MM.1S (cell line): ENCODE results near the gene SAA1.
A peak's percentile ranks its signal among the peaks of the same experiment; 100 is the strongest.

ENCODE experiments used
- DNase-seq: peaks from one replicate; pipeline ENCODE4 v3.0.0-alpha.2; 2015
- H2AFZ ChIP-seq: fragments of 300-600 bp; sonication (generic); 2 replicates; pipeline ENCODE4 v1.6.0; 2016; ENCODE audit warnings: antibody characterized with exemption, low read length
- H3F3A ChIP-seq: fragments of 300-600 bp; sonication (generic); 2 replicates; pipeline ENCODE4 v1.6.1; 2016; ENCODE audit warnings: mild to moderate bottlenecking, antibody characterized with exemption, low read length, moderate library complexity, mixed read lengths; ENCODE audit not compliant: insufficient read depth
- H3K27ac ChIP-seq: fragments of 300-600 bp; sonication (generic); 2 replicates; pipeline ENCODE4 v1.5.1; 2016; ENCODE audit warnings: mild to moderate bottlenecking, low read length
- H3K27me3 ChIP-seq: fragments of 300-600 bp; sonication (generic); replicated peaks from 2 replicates; pipeline ENCODE4 v1.6.0; 2016; ENCODE audit warnings: low read length; ENCODE audit not compliant: insufficient read depth
- H3K36me3 ChIP-seq: fragments of 300-600 bp; sonication (generic); replicated peaks from 2 replicates; pipeline ENCODE4 v1.6.1; 2016; ENCODE audit warnings: mild to moderate bottlenecking, low read length, mixed read lengths; ENCODE audit not compliant: insufficient read depth
- H3K4me1 ChIP-seq: fragments of 300-600 bp; sonication (generic); 2 replicates; pipeline ENCODE4 v1.6.1; 2016; ENCODE audit warnings: low read length, mixed read lengths
- H3K4me2 ChIP-seq: fragments of 300-600 bp; sonication (generic); 2 replicates; pipeline ENCODE4 v1.6.0; 2016; ENCODE audit warnings: low read depth, low read length
- H3K4me3 ChIP-seq: fragments of 300-600 bp; sonication (generic); 2 replicates; pipeline ENCODE4 v1.5.1; 2016; ENCODE audit warnings: low read length, mixed read lengths
- H3K79me2 ChIP-seq: fragments of 300-600 bp; sonication (generic); 2 replicates; pipeline ENCODE4 v1.6.1; 2016; ENCODE audit warnings: mixed run types, low read length, mixed read lengths
- H3K9ac ChIP-seq: fragments of 300-600 bp; sonication (generic); 2 replicates; pipeline ENCODE4 v1.6.1; 2016; ENCODE audit warnings: low read length, mixed read lengths
- H3K9me2 ChIP-seq: fragments of 300-600 bp; sonication (generic); replicated peaks from 2 replicates; pipeline ENCODE4 v1.6.1; 2016; ENCODE audit warnings: mild to moderate bottlenecking, low read length, mixed read lengths; ENCODE audit not compliant: insufficient read depth
- H3K9me3 ChIP-seq: fragments of 300-600 bp; sonication (generic); replicated peaks from 2 replicates; pipeline ENCODE4 v1.6.1; 2016; ENCODE audit warnings: mild to moderate bottlenecking, low read length, mixed read lengths; ENCODE audit not compliant: insufficient read depth
- H4K20me1 ChIP-seq: fragments of 300-600 bp; sonication (generic); 2 replicates; pipeline ENCODE4 v1.6.1; 2016; ENCODE audit warnings: mild to moderate bottlenecking, low read length, moderate library complexity, mixed read lengths; ENCODE audit not compliant: insufficient read depth
- EZH2 ChIP-seq: fragments of 300-600 bp; sonication (generic); optimal IDR thresholded peaks from 2 replicates; pipeline ENCODE3; 2017; ENCODE audit warnings: low read depth, mild to moderate bottlenecking, antibody characterized with exemption, low read length, mixed read lengths
- EZH2phosphoT487 ChIP-seq: fragments of 300-600 bp; sonication (generic); IDR thresholded peaks from 2 replicates; pipeline ENCODE4 v1.6.1; 2018; ENCODE audit warnings: antibody characterized with exemption, low read length
- TF ChIP-seq, protein P1 (sequence below): fragments of 300-600 bp; sonication (generic); IDR thresholded peaks from 2 replicates; pipeline ENCODE4 v1.5.1; 2016; ENCODE audit warnings: antibody characterized with exemption, low read length, mixed read lengths

The SAA1 gene

DNA sequence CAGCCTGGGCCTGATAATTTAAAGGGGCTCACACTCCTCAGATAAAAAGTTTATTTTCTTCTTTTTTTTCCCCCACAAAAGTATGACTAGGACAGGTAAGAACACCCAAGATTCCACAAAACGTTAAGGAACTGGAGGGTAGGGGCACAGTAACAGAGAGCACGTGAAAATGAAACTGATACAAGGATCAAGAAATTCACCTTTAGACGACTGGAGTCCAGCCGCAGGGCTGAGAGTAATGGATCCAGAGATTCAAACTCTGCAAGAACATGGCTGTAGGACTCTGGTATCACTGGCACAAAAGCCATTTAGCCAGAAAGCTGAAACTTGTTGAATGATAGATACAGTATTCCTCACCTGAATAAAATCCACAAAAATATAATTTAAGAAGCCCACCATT lies 51.5 kb downstream of the SAA1 start:
- DNase-seq, result no peak
- H3K4me2 ChIP-seq, result peak overlapping the region; percentile 41
- H3K9ac ChIP-seq, result no peak overlapping the region
- H3K36me3 ChIP-seq, result no peaks in the 10 kb centered on the region
- no peak overlapping the region for H3K27ac ChIP-seq
- no peaks in the 10 kb centered on the region for H3K27me3 ChIP-seq
- peaks cover 63% of the 10 kb centered on the region for H3K79me2 ChIP-seq
- H3F3A ChIP-seq, result peaks cover 9% of the 10 kb centered on the region; the same call in 1 of the 2 replicates
- H3K4me1 ChIP-seq, result peaks cover 17% of the 10 kb centered on the region; the same call in 1 of the 2 replicates
- H4K20me1 ChIP-seq, result no peaks in the 10 kb centered on the region
- TF ChIP-seq, protein P1, sequence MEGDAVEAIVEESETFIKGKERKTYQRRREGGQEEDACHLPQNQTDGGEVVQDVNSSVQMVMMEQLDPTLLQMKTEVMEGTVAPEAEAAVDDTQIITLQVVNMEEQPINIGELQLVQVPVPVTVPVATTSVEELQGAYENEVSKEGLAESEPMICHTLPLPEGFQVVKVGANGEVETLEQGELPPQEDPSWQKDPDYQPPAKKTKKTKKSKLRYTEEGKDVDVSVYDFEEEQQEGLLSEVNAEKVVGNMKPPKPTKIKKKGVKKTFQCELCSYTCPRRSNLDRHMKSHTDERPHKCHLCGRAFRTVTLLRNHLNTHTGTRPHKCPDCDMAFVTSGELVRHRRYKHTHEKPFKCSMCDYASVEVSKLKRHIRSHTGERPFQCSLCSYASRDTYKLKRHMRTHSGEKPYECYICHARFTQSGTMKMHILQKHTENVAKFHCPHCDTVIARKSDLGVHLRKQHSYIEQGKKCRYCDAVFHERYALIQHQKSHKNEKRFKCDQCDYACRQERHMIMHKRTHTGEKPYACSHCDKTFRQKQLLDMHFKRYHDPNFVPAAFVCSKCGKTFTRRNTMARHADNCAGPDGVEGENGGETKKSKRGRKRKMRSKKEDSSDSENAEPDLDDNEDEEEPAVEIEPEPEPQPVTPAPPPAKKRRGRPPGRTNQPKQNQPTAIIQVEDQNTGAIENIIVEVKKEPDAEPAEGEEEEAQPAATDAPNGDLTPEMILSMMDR, result no peak
- TF ChIP-seq EZH2 (no peak), EZH2phosphoT487 (no peak)
- H3K9me3 ChIP-seq, result no peaks in the 10 kb centered on the region
- no peak overlapping the region for H2AFZ ChIP-seq
- no peak overlapping the region for H3K4me3 ChIP-seq
- H3K9me2 ChIP-seq, result no peaks in the 10 kb centered on the region
